ENCODE results near the gene SSX2IP.

SSX2IP gene

GRCh38 chr1:84709131-84709530 lies 18.9 kb upstream of the SSX2IP start:
- no peak for DNase-seq

- no peak for DNase-seq
Observed at GRCh38 chr1:84708031-84708430, 17.8 kb upstream of the SSX2IP start.

GRCh38 chr1:84705513-84705912 lies 15.3 kb upstream of the SSX2IP start:
- DNase-seq: no peak

- DNase-seq: no peak
Observed at GRCh38 chr1:84704872-84705417, 14.7 kb upstream of the SSX2IP start.

- DNase-seq: no peak
Observed at GRCh38 chr1:84703431-84703830, 13.2 kb upstream of the SSX2IP start.

- no peak for DNase-seq
Observed at GRCh38 chr1:84702143-84702542, 11.9 kb upstream of the SSX2IP start.

GRCh38 chr1:84701376-84701775 lies 11.1 kb upstream of the SSX2IP start:
- no peak for DNase-seq

GRCh38 chr1:84700070-84700469 lies 9.8 kb upstream of the SSX2IP start:
- no peak for DNase-seq

GRCh38 chr1:84698151-84699110 lies 8.2 kb upstream of the SSX2IP start:
- DNase-seq: no peak

GRCh38 chr1:84693785-84694184 lies 3.5 kb upstream of the SSX2IP start:
- DNase-seq: no peak

- DNase-seq: peak; percentile 47
Observed at GRCh38 chr1:84693005-84693404, 2.7 kb upstream of the SSX2IP start.

- DNase-seq: no peak
Observed at GRCh38 chr1:84692391-84692790, 2.1 kb upstream of the SSX2IP start.

GRCh38 chr1:84691122-84691783 lies 992 bp upstream of the SSX2IP start:
- DNase-seq: no peak

GRCh38 chr1:84689514-84690396 lies 506 bp downstream of the SSX2IP start:
- DNase-seq: no peak

GRCh38 chr1:84688463-84689061 lies 1.7 kb downstream of the SSX2IP start:
- DNase-seq: no peak

- DNase-seq: no peak
Observed at GRCh38 chr1:84687714-84688462, 2.4 kb downstream of the SSX2IP start.

GRCh38 chr1:84686223-84686622 lies 4.0 kb downstream of the SSX2IP start:
- DNase-seq: no peak

- DNase-seq: no peak
Observed at GRCh38 chr1:84683508-84683907, 6.8 kb downstream of the SSX2IP start.

GRCh38 chr1:84682047-84682446 lies 8.2 kb downstream of the SSX2IP start:
- no peak for DNase-seq

GRCh38 chr1:84677415-84678099 lies 12.7 kb downstream of the SSX2IP start:
- DNase-seq: no peak

- DNase-seq: no peak
Observed at GRCh38 chr1:84675631-84676030, 14.6 kb downstream of the SSX2IP start.

Data from CD4-positive, alpha-beta T cell treated with Interleukin-10 for 1 hour (primary cell).